Endothelial cell of umbilical vein (primary cell): ENCODE measurements around the gene GMCL2. TPM values are rescaled to one million over a fixed set of nuclear protein-coding genes. Genes with fewer than 3 reads are reported as not detected.

Source experiments
- BruUV-seq: library from RNA; stranded (reverse); fragments of 400-500 nt; replicated peaks from 2 replicates; lab custom pipeline; 2021; lab: Mats Ljungman, UMichigan
- CTCF ChIA-PET: fragments of 300-600, 350-600 bp; sonication (Branson Sonifier 250); formaldehyde crosslinking; loops from one replicate; lab custom pipeline; 2021; ENCODE audit warnings: antibody characterized with exemption, inconsistent platforms; lab: Charles Lee
- POLR2A ChIA-PET: fragments of 300-600, 350-600 bp; sonication (Branson Sonifier 250); formaldehyde crosslinking; loops from one replicate; lab custom pipeline; 2021; ENCODE audit warnings: antibody characterized with exemption, inconsistent platforms; lab: Charles Lee
- DNase-seq: peaks from one replicate; pipeline ENCODE4 v3.0.0-alpha.2; 2011; ENCODE audit warnings: low read depth, low spot score
- FAIRE-seq: peaks from 2 replicates; lab custom pipeline; 2011; peaks lifted over from hg19 to GRCh38; lab: Jason Lieb, UNC
- H2AFZ ChIP-seq: 2 replicates; pipeline ENCODE4 v1.6.0; 2012; ENCODE audit warnings: low read depth, low read length, control low read depth, inconsistent platforms
- H3K27ac ChIP-seq: 2 replicates; pipeline ENCODE4 v1.5.1; 2011; ENCODE audit warnings: low read depth, mild to moderate bottlenecking, control low read depth, low read length, moderate library complexity; ENCODE audit not compliant: insufficient read depth
- H3K27me3 ChIP-seq, 2 experiments: 2 replicates each; pipeline versions ENCODE4 v1.6.0 to v1.6.1; 2011; ENCODE audit warnings: low read length in 2 of 2, mixed read lengths in 1 of 2; ENCODE audit not compliant: control insufficient read depth in 2 of 2, insufficient read depth in 2 of 2
- H3K36me3 ChIP-seq, 2 experiments: 2 replicates in 1 of 2; 3 replicates in 1 of 2; pipeline ENCODE4 v1.5.1; 2011; ENCODE audit warnings: low read length in 2 of 2, mild to moderate bottlenecking in 1 of 2, moderate library complexity in 1 of 2; ENCODE audit not compliant: control insufficient read depth in 2 of 2, insufficient read depth in 2 of 2; ENCODE audit errors: extremely low read depth in 1 of 2
- H3K4me1 ChIP-seq: 3 replicates; pipeline ENCODE4 v1.5.1; 2011; ENCODE audit warnings: mild to moderate bottlenecking, low read length; ENCODE audit not compliant: control insufficient read depth, insufficient read depth; ENCODE audit errors: extremely low read depth
- H3K4me2 ChIP-seq: 2 replicates; pipeline ENCODE4 v1.6.1; 2011; ENCODE audit warnings: low read length, control low read depth, mixed read lengths; ENCODE audit not compliant: insufficient read depth
- H3K4me3 ChIP-seq, 3 experiments: fragments of 200-600 bp in 1 of 3; sonication (generic), shearing (Covaris generic) in 1 of 3; replicated peaks in 1 of 3; 2 replicates each; pipeline ENCODE4 v1.5.1; 2011 to 2016; ENCODE audit warnings: control low read depth in 3 of 3, low read length in 3 of 3, mild to moderate bottlenecking in 2 of 3, inconsistent platforms in 1 of 3, low read depth in 1 of 3, moderate library complexity in 1 of 3; ENCODE audit not compliant: insufficient read depth in 1 of 3
- H3K79me2 ChIP-seq: 2 replicates; pipeline ENCODE4 v1.6.0; 2012; ENCODE audit warnings: low read length, inconsistent platforms; ENCODE audit not compliant: control insufficient read depth, insufficient read depth
- H3K9ac ChIP-seq: replicated peaks from 2 replicates; pipeline ENCODE3; 2011; ENCODE audit warnings: low read length, control low read depth; ENCODE audit not compliant: insufficient read depth; ENCODE audit errors: extremely low read depth
- H3K9me1 ChIP-seq: replicated peaks from 3 replicates; pipeline ENCODE4 v1.6.0; 2011; ENCODE audit warnings: mild to moderate bottlenecking, low read length; ENCODE audit not compliant: control insufficient read depth, insufficient read depth; ENCODE audit errors: extremely low read depth
- H3K9me3 ChIP-seq: replicated peaks from 2 replicates; pipeline ENCODE4 v1.5.1; 2012; ENCODE audit warnings: low read length, inconsistent platforms; ENCODE audit not compliant: control insufficient read depth, insufficient read depth
- H4K20me1 ChIP-seq: replicated peaks from 2 replicates; pipeline ENCODE3; 2011; ENCODE audit warnings: mild to moderate bottlenecking, low read length; ENCODE audit not compliant: control insufficient read depth, insufficient read depth; ENCODE audit errors: extremely low read depth
- CTCF ChIP-seq, 2 donors: IDR thresholded peaks; 1 replicate in 1 of 2; 2 replicates in 1 of 2; pipeline ENCODE4 v1.5.1; 2011; ENCODE audit warnings: low read length in 2 of 2, mild to moderate bottlenecking in 2 of 2, moderate library complexity in 2 of 2, control low read depth in 1 of 2, inconsistent platforms in 1 of 2, low read depth in 1 of 2; ENCODE audit not compliant: insufficient read depth in 1 of 2; ENCODE audit errors: extremely low read depth in 1 of 2
- EZH2 ChIP-seq: IDR thresholded peaks from 2 replicates; pipeline ENCODE4 v1.6.1; 2012; ENCODE audit warnings: borderline replicate concordance, low read depth, mild to moderate bottlenecking, moderate library complexity, low read length, inconsistent platforms; ENCODE audit not compliant: severe bottlenecking
- GATA2 ChIP-seq: IDR thresholded peaks from 2 replicates; pipeline ENCODE4 v1.7.0; 2011; ENCODE audit warnings: low read depth, mild to moderate bottlenecking, moderate library complexity, mixed read lengths, low read length; ENCODE audit not compliant: insufficient read length, insufficient read depth
- POLR2A ChIP-seq: IDR thresholded peaks from 2 replicates; pipeline ENCODE4 v1.6.1; 2012; ENCODE audit warnings: low read depth, mild to moderate bottlenecking, control low read depth, low read length
- POLR2AphosphoS5 ChIP-seq: IDR thresholded peaks from 2 replicates; pipeline ENCODE4 v1.6.1; 2012; ENCODE audit warnings: low read depth, mild to moderate bottlenecking, control low read depth, low read length, moderate library complexity; ENCODE audit not compliant: insufficient read depth
- dilution Hi-C: fragments of 300-500 bp; cut with MboI; formaldehyde crosslinking; loops from one replicate; pipeline ENCODE4 v1.15.0; 2019; ENCODE audit warnings: low sequenced_read_pairs; ENCODE audit not compliant: extremely low pct_ligation_motif_present
- intact Hi-C: fragments of 100-400 bp; cut with micrococcal nuclease; formaldehyde crosslinking; loops from one replicate; pipeline ENCODE4 v1.10.0; 2022
- polyA plus RNA-seq, 4 experiments: library from polyadenylated mRNA; depleted of rRNA in 3 of 4; stranded (reverse) in 3 of 4; unstranded in 1 of 4; fragments of >200 nt; gene quantifications; 2 replicates each; pipeline versions ENCODE4 v1.2.1 to v1.2.3, GENCODE V29; 2011 to 2012; ENCODE audit warnings: missing spikeins in 1 of 4
- total RNA-seq: library from RNA; stranded (reverse); gene quantifications from 2 replicates; pipeline ENCODE4 v1.2.3, GENCODE V29; 2021

The GMCL2 gene
- total and polyA plus RNA-seq, 2 donors (not counting 3 experiments of a cell fraction or from before 2014, with no cell fraction given), result not detected

- peak within 1 kb of the TSS; percentile 79 for H3K4me2 ChIP-seq
- peak within 1 kb of the TSS; percentile 81 for H2AFZ ChIP-seq
- CTCF ChIA-PET, result interaction anchor here (1.1 kb wide), 1 partner anchor 359 kb away, joined by 3 read pairs; no protein-coding TSS in a partner anchor
- peaks cover 8 to 11% of the 10 kb centered on the region in 2 experiments for H3K36me3 ChIP-seq
- H3K27me3 ChIP-seq, result no peaks in the 10 kb centered on the region
- H3K4me3 ChIP-seq, result peak within 1 kb of the TSS; percentile 49 to 90 (median 65)
- TF ChIP-seq GATA2, result no peak
- TF ChIP-seq EZH2, result no peak
- peak; percentile 91 for TF ChIP-seq POLR2AphosphoS5
- TF ChIP-seq CTCF (IDR thresholded peaks at IDR 0.05; ENCODE audit: extremely low read depth in 1 of 2, insufficient read depth in 1 of 2, low read depth in 1 of 2, low read length in 2 of 2), result peak in 1 of 2 donors; percentile 7
- TF ChIP-seq POLR2A, result peak; percentile 87
- H4K20me1 ChIP-seq, result no peaks in the 10 kb centered on the region
- POLR2A ChIA-PET, result interaction anchor here (1.0 kb wide), 1 partner anchor 25 kb away, joined by 3 read pairs; no protein-coding TSS in a partner anchor
- FAIRE-seq, result peak; percentile 46
- peaks cover 33% of the 10 kb centered on the region for H3K79me2 ChIP-seq
- H3K4me1 ChIP-seq, result peaks cover 16% of the 10 kb centered on the region
- H3K9me3 ChIP-seq, result no peaks in the 10 kb centered on the region
- dilution Hi-C loops (no loop called here), intact Hi-C loops (loop anchor here (2.0 kb wide), 1 partner anchor 28 kb away; the partner anchor contains the start of gene HNRNPAB)
- peak within 1 kb of the TSS; percentile 82 for H3K9ac ChIP-seq
- peak; percentile 71 for DNase-seq
- no peaks in the 10 kb centered on the region for H3K9me1 ChIP-seq
- peak within 1 kb of the TSS; percentile 54 for H3K27ac ChIP-seq
- no TSS peak for BruUV-seq
Measured at GRCh38 chr5:178232124-178232919, 45.2 kb upstream of the GMCL2 start, which contains the start of gene PHYKPL. Gene PHYKPL (minus strand): TSS chr5:178232802. CDS start chr5:178232550, 252 bp downstream.
